Small intestine (tissue), 7 donors: Measurements from ENCODE around the gene ABCC4. TPM values are rescaled to one million over a fixed set of nuclear protein-coding genes. Genes with fewer than 3 reads are reported as not detected.

ENCODE experiments used
- DNase-seq, 2 donors: peaks; one replicate each; pipeline versions ENCODE4 v3.0.0 to v3.0.0-alpha.2; 2013
- FAIRE-seq: peaks from 2 replicates; lab custom pipeline; 2012; peaks lifted over from hg19 to GRCh38; lab: Jason Lieb, UNC
- H3K27ac ChIP-seq, 3 donors: one replicate each; pipeline ENCODE4 v1.5.1; 2013; ENCODE audit warnings: low read length in 2 of 3, mild to moderate bottlenecking in 2 of 3, control low read depth in 1 of 3, inconsistent platforms in 1 of 3, low read depth in 1 of 3, moderate library complexity in 1 of 3
- H3K27me3 ChIP-seq, 3 donors: one replicate each; pipeline ENCODE4 v1.6.1; 2013; ENCODE audit warnings: low read length in 3 of 3, inconsistent platforms in 1 of 3; ENCODE audit not compliant: control insufficient read depth in 3 of 3, insufficient read depth in 3 of 3
- H3K36me3 ChIP-seq, 3 donors: one replicate each; pipeline ENCODE4 v1.6.1; 2013; ENCODE audit warnings: low read length in 3 of 3, inconsistent platforms in 1 of 3, low read depth in 1 of 3, mild to moderate bottlenecking in 1 of 3, moderate library complexity in 1 of 3; ENCODE audit not compliant: control insufficient read depth in 3 of 3, insufficient read depth in 2 of 3
- H3K4me1 ChIP-seq, 3 donors: one replicate each; pipeline ENCODE4 v1.6.1; 2013; ENCODE audit warnings: low read length in 2 of 3, inconsistent platforms in 1 of 3, low read depth in 1 of 3, mild to moderate bottlenecking in 1 of 3, moderate library complexity in 1 of 3; ENCODE audit not compliant: control insufficient read depth in 3 of 3, insufficient read depth in 2 of 3
- H3K4me3 ChIP-seq, 3 donors: one replicate each; pipeline ENCODE4 v1.5.1; 2013; ENCODE audit warnings: low read length in 3 of 3, control low read depth in 1 of 3, inconsistent platforms in 1 of 3, low read depth in 1 of 3, mild to moderate bottlenecking in 1 of 3, moderate library complexity in 1 of 3
- H3K9me3 ChIP-seq, 2 donors: one replicate each; pipeline ENCODE4 v1.6.1; 2013; ENCODE audit warnings: low read depth in 1 of 2, low read length in 1 of 2; ENCODE audit not compliant: control insufficient read depth in 2 of 2, insufficient read depth in 1 of 2
- WGBS, 3 donors: extraction: QIAGEN DNeasy Blood & Tissue Kit; methylation state at CpG; one replicate each; pipeline ENCODE4 v1.1.7; 2013; 5-methylcytosine and 5-hydroxymethylcytosine counted together
- polyA plus RNA-seq, 4 donors: library from polyadenylated mRNA; stranded (reverse) in 3 of 4; unstranded in 1 of 4; fragments of 200-250 nt in 3 of 4; fragments of 120-200 nt in 1 of 4; gene quantifications; one replicate each; pipeline versions ENCODE4 v1.2.1 to v1.2.3, GENCODE V29; 2013
- donor health status: healthy with polysubstance abuse.
- donor health status: control.
- donor health status: control.
- donor health status: Bipolar disorder and iron deficiency.
- donor health status: healthy.

Gene ABCC4
- polyA plus RNA-seq, 4 donors: 0.67 to 14.7 (median 4.7) TPM

GRCh38 chr13:95020298-95020987 is 280.8 kb downstream of the ABCC4 start:
- no peaks in the 10 kb centered on the region for H3K27me3 ChIP-seq

GRCh38 chr13:95019886-95020285 is 281.4 kb downstream of the ABCC4 start:
- WGBS, 3 donors: 73 to 81% (median 77%) methylated on average over 7 of the region's 7 CpGs
- Histone ChIP-seq H3K27ac (no peak overlapping the region), H3K4me1 (no peaks in the 10 kb centered on the region), H3K36me3 (no peaks in the 10 kb centered on the region), H3K4me3 (no peak overlapping the region), H3K9me3 (no peaks in the 10 kb centered on the region), H3K27me3 (no peaks in the 10 kb centered on the region)
- FAIRE-seq: no peak
- no peak for DNase-seq

More at GRCh38 chr13:95020298-95020987, 280.8 kb downstream of the ABCC4 start:
- 93 to 97% (median 93%) methylated on average over 6 of the region's 6 CpGs for WGBS, 3 donors
- H3K27ac ChIP-seq: no peak overlapping the region
- H3K36me3 ChIP-seq: no peaks in the 10 kb centered on the region
- DNase-seq (no peak), FAIRE-seq (no peak)
- H3K4me1 ChIP-seq: no peaks in the 10 kb centered on the region
- H3K4me3 ChIP-seq: no peak overlapping the region
- no peaks in the 10 kb centered on the region for H3K9me3 ChIP-seq

- DNase-seq (no peak), FAIRE-seq (no peak)
- Histone ChIP-seq H3K4me1 (peaks cover 0 to 4% (median 0%) of the 10 kb centered on the region in 3 donors), H3K27ac (no peak overlapping the region), H3K36me3 (no peaks in the 10 kb centered on the region), H3K9me3 (no peaks in the 10 kb centered on the region), H3K27me3 (peaks cover 0 to 2% (median 0%) of the 10 kb centered on the region in 3 donors), H3K4me3 (no peak overlapping the region)
- WGBS, 3 donors: 90 to 94% (median 91%) methylated on average over 12 of the region's 12 CpGs
Measured at GRCh38 chr13:95007322-95007721, 293.9 kb downstream of the ABCC4 start.

- H3K9me3 ChIP-seq: no peaks in the 10 kb centered on the region
- H3K27me3 ChIP-seq: peaks cover 0 to 8% (median 4%) of the 10 kb centered on the region in 3 donors
- no peak overlapping the region for H3K4me3 ChIP-seq
- peaks cover 0 to 4% (median 0%) of the 10 kb centered on the region in 3 donors for H3K4me1 ChIP-seq
- no peak for FAIRE-seq
- no peak for DNase-seq
- no peaks in the 10 kb centered on the region for H3K36me3 ChIP-seq
- H3K27ac ChIP-seq: no peak overlapping the region
Measured at GRCh38 chr13:95005300-95005699, 296.0 kb downstream of the ABCC4 start.

- no peak overlapping the region for H3K27ac ChIP-seq
- 5 to 9% (median 7%) methylated on average over 36 to 41 of the region's 41 CpGs for WGBS, 3 donors
- no peaks in the 10 kb centered on the region for H3K9me3 ChIP-seq
- peaks cover 0 to 6% (median 4%) of the 10 kb centered on the region in 3 donors for H3K27me3 ChIP-seq
- no peaks in the 10 kb centered on the region for H3K36me3 ChIP-seq
- H3K4me1 ChIP-seq: peaks cover 0 to 4% (median 0%) of the 10 kb centered on the region in 3 donors
- no peak for FAIRE-seq
- no peak overlapping the region for H3K4me3 ChIP-seq
- peak in 1 of 2 donors; percentile 20 for DNase-seq
Measured at GRCh38 chr13:95003019-95003813, 298.0 kb downstream of the ABCC4 start.

GRCh38 chr13:95002126-95002525 is 299.1 kb downstream of the ABCC4 start:
- 93 to 95% (median 94%) methylated on average over 8 of the region's 8 CpGs for WGBS, 3 donors
- Histone ChIP-seq H3K36me3 (no peaks in the 10 kb centered on the region), H3K4me1 (peaks cover 0 to 4% (median 0%) of the 10 kb centered on the region in 3 donors), H3K27ac (no peak overlapping the region), H3K9me3 (no peaks in the 10 kb centered on the region), H3K27me3 (peaks cover 0 to 6% (median 4%) of the 10 kb centered on the region in 3 donors), H3K4me3 (no peak overlapping the region)
- no peak for DNase-seq
- FAIRE-seq: no peak

- Histone ChIP-seq H3K27me3 (peaks cover 0 to 6% (median 4%) of the 10 kb centered on the region in 3 donors), H3K36me3 (no peaks in the 10 kb centered on the region), H3K27ac (no peak overlapping the region), H3K9me3 (no peaks in the 10 kb centered on the region), H3K4me3 (no peak overlapping the region), H3K4me1 (peaks cover 0 to 4% (median 0%) of the 10 kb centered on the region in 3 donors)
- no peak for DNase-seq
- FAIRE-seq: no peak
- WGBS, 3 donors: 53 to 90% (median 69%) methylated on average over 2 of the region's 2 CpGs
Measured at GRCh38 chr13:94999871-95000270, 301.4 kb downstream of the ABCC4 start.

- Histone ChIP-seq H3K27me3 (peaks cover 0 to 7% (median 4%) of the 10 kb centered on the region in 3 donors), H3K9me3 (no peaks in the 10 kb centered on the region), H3K27ac (no peak overlapping the region), H3K4me1 (no peaks in the 10 kb centered on the region), H3K4me3 (no peak overlapping the region), H3K36me3 (no peaks in the 10 kb centered on the region)
- DNase-seq (no peak), FAIRE-seq (no peak)
Measured at GRCh38 chr13:94997126-94997525, 304.1 kb downstream of the ABCC4 start.
